MCF 10A (cell line): ENCODE data around the gene KRTAP10-7. TPM values are rescaled to one million over a fixed set of nuclear protein-coding genes. Genes with fewer than 3 reads are reported as not detected.
"Not testable (repeated sequence)": the region's sequence is repeated elsewhere in the genome, so short reads cannot be mapped to it uniquely, and the experiment has no call there.

Source experiments
- BruUV-seq: library from RNA; stranded (reverse); fragments of 400-500 nt; replicated peaks from 2 replicates; lab custom pipeline; 2021; lab: Mats Ljungman, UMichigan
- CTCF ChIA-PET: fragments of 300-600 bp; sonication (Branson Sonifier 250); formaldehyde crosslinking; extraction: SDS; loops from one replicate; lab custom pipeline; 2021; ENCODE audit warnings: antibody characterized with exemption, inconsistent platforms; lab: Yijun Ruan, JAX
- POLR2A ChIA-PET: fragments of 300-600, 350-650 bp; sonication (Branson Sonifier 250); formaldehyde crosslinking; extraction: SDS; loops from one replicate; lab custom pipeline; 2020; ENCODE audit warnings: antibody characterized with exemption, inconsistent platforms; lab: Yijun Ruan, JAX
- DNase-seq: peaks from one replicate; pipeline ENCODE4 v3.0.0-alpha.2; 2018; ENCODE audit not compliant: unreplicated experiment
- H3K27ac Mint-ChIP-seq: one replicate; pipeline ENCODE4 v1.8.0; 2022; ENCODE audit warnings: mild to moderate bottlenecking, low read depth, mixed read lengths; ENCODE audit not compliant: unreplicated experiment
- H3K27me3 Mint-ChIP-seq: one replicate; pipeline ENCODE4 v1.8.0; 2022; ENCODE audit warnings: mixed read lengths; ENCODE audit not compliant: insufficient read depth, unreplicated experiment
- H3K36me3 Mint-ChIP-seq: one replicate; pipeline ENCODE4 v1.8.0; 2022; ENCODE audit warnings: mild to moderate bottlenecking, moderate library complexity, mixed read lengths; ENCODE audit not compliant: insufficient read depth, unreplicated experiment
- H3K4me1 Mint-ChIP-seq: one replicate; pipeline ENCODE4 v1.8.0; 2022; ENCODE audit warnings: mixed read lengths; ENCODE audit not compliant: insufficient read depth, unreplicated experiment
- H3K4me3 Mint-ChIP-seq: one replicate; pipeline ENCODE4 v1.8.0; 2022; ENCODE audit warnings: mild to moderate bottlenecking, moderate library complexity, mixed read lengths; ENCODE audit not compliant: unreplicated experiment
- H3K9me3 Mint-ChIP-seq: one replicate; pipeline ENCODE4 v1.8.0; 2022; ENCODE audit warnings: mixed read lengths; ENCODE audit not compliant: unreplicated experiment
- CTCF ChIP-seq: fragments of 200-600 bp; IDR thresholded peaks from one replicate; pipeline ENCODE4 v1.8.0; 2022; ENCODE audit warnings: antibody characterized with exemption, mild to moderate bottlenecking; ENCODE audit not compliant: unreplicated experiment
- intact Hi-C: fragments of 100-400 bp; cut with micrococcal nuclease; formaldehyde crosslinking; loops from 2 replicates; pipeline ENCODE4 v1.14.1; 2022
- total RNA-seq: library from RNA; stranded (reverse); gene quantifications from 2 replicates; pipeline ENCODE4 v1.2.3, GENCODE V29; 2022

Gene KRTAP10-7
- total RNA-seq, 1 experiment from 2014 or later = not detected

DNA sequence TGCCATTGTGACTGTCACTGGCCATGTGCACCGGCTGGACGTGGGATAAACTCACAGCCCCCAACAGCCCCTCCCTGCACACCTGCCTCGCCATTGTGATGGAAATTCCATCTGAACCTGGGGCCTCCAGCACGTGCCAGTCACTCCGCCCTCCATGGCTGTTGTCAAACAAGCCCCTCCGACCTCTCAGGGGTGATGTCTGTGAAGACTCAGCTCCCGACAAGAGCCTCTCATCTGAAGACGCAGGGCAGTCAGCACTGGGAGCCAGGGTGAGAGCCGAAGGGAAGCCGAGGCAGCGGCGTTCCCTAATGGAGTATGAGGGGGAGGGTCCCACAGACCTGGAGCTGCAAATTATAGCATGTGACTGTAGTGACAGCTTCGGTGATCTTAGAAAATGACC, 47.7 kb upstream of the KRTAP10-7 start:
- DNase-seq = no peak
- H3K9me3 Mint-ChIP-seq = peaks cover 8% of the 10 kb centered on the region
- no peaks in the 10 kb centered on the region for H3K36me3 Mint-ChIP-seq
- no peak for TF ChIP-seq CTCF
- H3K27ac Mint-ChIP-seq = no peak overlapping the region
- no peak overlapping the region for H3K4me3 Mint-ChIP-seq
- H3K27me3 Mint-ChIP-seq = peaks cover 62% of the 10 kb centered on the region
- intact Hi-C loops = no loop called here
- peaks cover 15% of the 10 kb centered on the region for H3K4me1 Mint-ChIP-seq
- BruUV-seq = no TSS peak
- CTCF ChIA-PET = interaction anchor here (0.7 kb wide), 1 partner anchor 43 kb away, joined by 4 read pairs; no protein-coding TSS in a partner anchor
- POLR2A ChIA-PET = no interaction called here

GRCh38 chr21:44555200-44555875, 45.1 kb upstream of the KRTAP10-7 start:
- intact Hi-C loops = no loop called here
- peaks cover 75% of the 10 kb centered on the region for H3K27me3 Mint-ChIP-seq

GRCh38 chr21:44556879-44557278, 43.5 kb upstream of the KRTAP10-7 start:
- Mint-ChIP-seq H3K36me3 (no peaks in the 10 kb centered on the region), H3K4me1 (no peaks in the 10 kb centered on the region), H3K4me3 (no peak overlapping the region), H3K9me3 (peaks cover 11% of the 10 kb centered on the region), H3K27me3 (peaks cover 76% of the 10 kb centered on the region), H3K27ac (no peak overlapping the region)
- ChIA-PET CTCF (interaction anchor here (0.7 kb wide), 1 partner anchor 24 kb away, joined by 3 read pairs; no protein-coding TSS in a partner anchor), POLR2A (interaction anchor here (0.6 kb wide), 1 partner anchor 244 kb away, joined by 3 read pairs; no protein-coding TSS in a partner anchor)
- TF ChIP-seq CTCF = no peak
- intact Hi-C loops = no loop called here
- no TSS peak for BruUV-seq
- no peak for DNase-seq

More at GRCh38 chr21:44555200-44555875, 45.1 kb upstream of the KRTAP10-7 start:
- no peak for TF ChIP-seq CTCF
- Mint-ChIP-seq H3K36me3 (no peaks in the 10 kb centered on the region), H3K4me3 (no peak overlapping the region), H3K27ac (no peak overlapping the region), H3K4me1 (peaks cover 8% of the 10 kb centered on the region), H3K9me3 (peaks cover 5% of the 10 kb centered on the region)
- DNase-seq = no peak
- BruUV-seq = no TSS peak
- POLR2A ChIA-PET = no interaction called here
- CTCF ChIA-PET = no interaction called here

DNA sequence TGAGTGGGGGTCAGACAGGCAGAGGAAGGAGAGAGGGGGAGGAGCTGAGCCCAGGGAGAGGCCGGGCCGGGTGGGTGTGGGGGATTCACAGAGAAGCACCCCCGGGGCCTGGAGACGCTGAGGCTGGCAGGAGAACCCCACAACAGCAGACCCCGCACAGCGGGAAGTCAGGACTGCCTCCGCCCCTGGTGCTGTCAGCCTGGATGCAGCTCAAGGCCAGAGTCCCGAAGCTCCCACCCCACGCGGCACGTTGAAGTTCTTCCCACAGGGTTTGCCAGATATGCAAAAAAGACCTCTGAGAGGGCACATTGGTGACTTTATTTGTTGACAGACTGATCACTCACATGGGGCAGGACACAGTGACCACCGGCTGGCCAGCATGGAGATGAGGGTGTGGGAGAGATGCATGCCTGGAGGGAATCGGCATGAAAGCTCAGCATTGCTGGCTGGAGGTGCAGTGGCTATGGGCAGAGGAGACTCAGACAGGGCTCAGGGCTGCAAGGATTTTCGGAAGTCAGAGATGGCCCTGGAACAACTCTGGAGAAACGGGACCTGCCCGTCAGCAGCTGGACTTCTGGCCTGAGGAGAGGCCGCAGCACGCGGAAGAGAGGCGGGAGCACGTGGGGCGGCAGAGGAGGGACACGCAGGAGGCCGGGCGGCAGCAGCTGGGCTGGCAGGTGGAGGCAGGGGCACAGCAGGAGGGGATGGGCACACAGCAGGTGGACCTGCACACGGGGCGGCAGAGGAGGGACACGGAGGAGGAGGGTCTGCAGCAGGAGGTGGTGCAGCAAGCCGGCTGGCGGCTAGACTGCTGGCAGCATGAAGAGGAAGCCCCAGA, 42.7 kb upstream of the KRTAP10-7 start:
- no peak for TF ChIP-seq CTCF
- intact Hi-C loops = no loop called here
- Mint-ChIP-seq H3K4me1 (no peaks in the 10 kb centered on the region), H3K9me3 (peaks cover 11% of the 10 kb centered on the region), H3K27ac (no peak overlapping the region), H3K36me3 (no peaks in the 10 kb centered on the region), H3K4me3 (no peak overlapping the region), H3K27me3 (peaks cover 75% of the 10 kb centered on the region)
- no TSS peak for BruUV-seq
- POLR2A ChIA-PET = interaction anchor here (0.6 kb wide), 1 partner anchor 243 kb away, joined by 3 read pairs; no protein-coding TSS in a partner anchor
- CTCF ChIA-PET = no interaction called here
- no peak for DNase-seq

GRCh38 chr21:44558329-44558675, 42.1 kb upstream of the KRTAP10-7 start:
- CTCF ChIA-PET, H3K27ac Mint-ChIP-seq, H3K4me1 Mint-ChIP-seq, POLR2A ChIA-PET, H3K4me3 Mint-ChIP-seq, intact Hi-C loops, BruUV-seq, H3K36me3 Mint-ChIP-seq, DNase-seq: not testable (repeated sequence)
- Mint-ChIP-seq H3K9me3 (peaks cover 11% of the 10 kb centered on the region), H3K27me3 (peaks cover 69% of the 10 kb centered on the region)
